Vagina (tissue), 2 donors: ENCODE measurements around the gene MINAR1. TPM values are rescaled to one million over a fixed set of nuclear protein-coding genes. Genes with fewer than 3 reads are reported as not detected.

Source experiments
- DNase-seq, 2 donors: peaks; one replicate each; pipeline ENCODE4 v3.0.0-alpha.2; 2017; ENCODE audit errors: extremely low spot score in 2 of 2
- H3K27ac ChIP-seq: fragments of 200-600 bp; sonication (generic); one replicate; pipeline ENCODE4 v1.5.1; 2019
- H3K27me3 ChIP-seq: fragments of 200-600 bp; sonication (generic); one replicate; pipeline ENCODE4 v1.5.1; 2019
- H3K36me3 ChIP-seq, 2 donors: fragments of 200-600 bp; sonication (generic); one replicate each; pipeline ENCODE4 v1.5.1; 2017 to 2019
- H3K4me1 ChIP-seq: fragments of 200-600 bp; sonication (generic); one replicate; pipeline ENCODE4 v1.5.1; 2019
- H3K4me3 ChIP-seq, 2 donors: fragments of 200-600 bp; sonication (generic); 1 replicate in 1 of 2; 2 replicates in 1 of 2; pipeline ENCODE4 v1.5.1; 2016 to 2019
- H3K9me3 ChIP-seq: fragments of 200-600 bp; sonication (generic); one replicate; pipeline ENCODE4 v1.5.1; 2019
- POLR2A ChIP-seq, 2 donors: fragments of 450-650 bp; IDR thresholded peaks; one replicate each; pipeline ENCODE4 v1.6.1; 2017; ENCODE audit warnings: antibody characterized with exemption in 2 of 2, mild to moderate bottlenecking in 2 of 2, moderate library complexity in 2 of 2
- POLR2AphosphoS5 ChIP-seq, 2 donors: sonication (generic); formaldehyde crosslinking; IDR thresholded peaks; one replicate each; pipeline ENCODE4 v1.9.0; 2017; ENCODE audit warnings: antibody characterized with exemption in 2 of 2, mild to moderate bottlenecking in 2 of 2, low read depth in 1 of 2; ENCODE audit not compliant: insufficient read depth in 1 of 2
- intact Hi-C: fragments of 100-400 bp; cut with DNase I; formaldehyde crosslinking; loops from one replicate; pipeline ENCODE4 v1.15.1; 2023
- total RNA-seq: library from RNA; depleted of rRNA; stranded (reverse); fragments of >200 nt; gene quantifications from one replicate; pipeline ENCODE4 v1.2.3, GENCODE V29; 2016
- TF ChIP-seq, protein P1 (sequence below), 3 experiments: fragments of 450-650 bp in 2 of 3; fragments of 200-600 bp in 1 of 3; sonication (generic) in 1 of 3; IDR thresholded peaks; one replicate each; pipeline ENCODE4 v1.5.1; 2017 to 2019; ENCODE audit warnings: antibody characterized with exemption in 3 of 3, mild to moderate bottlenecking in 2 of 3, moderate library complexity in 2 of 3

Gene MINAR1
- total RNA-seq, 1 donor from 2014 or later = 0.74 TPM

DNA sequence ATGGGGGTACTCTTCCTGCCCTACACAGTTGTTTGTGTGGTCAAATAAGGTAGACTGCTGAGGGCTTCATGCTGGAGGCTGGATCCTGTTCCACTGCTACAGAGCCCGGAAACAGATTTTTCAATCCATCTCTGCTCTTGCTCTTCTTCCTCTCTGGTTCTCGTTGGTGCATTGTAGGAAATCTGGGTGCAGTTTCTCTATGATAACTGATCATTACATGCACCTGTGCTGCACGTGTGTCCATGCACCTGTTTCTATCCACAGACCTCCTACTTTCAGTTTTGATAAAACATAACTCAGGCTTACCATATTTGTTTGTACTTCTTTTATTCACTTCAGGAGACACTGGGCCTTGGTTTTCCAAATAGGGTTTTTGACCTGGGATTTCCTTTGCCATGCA lies 21.3 kb downstream of the MINAR1 start:
- Histone ChIP-seq H3K36me3 (no peaks in the 10 kb centered on the region), H3K4me1 (no peaks in the 10 kb centered on the region), H3K27ac (no peak overlapping the region), H3K4me3 (no peak overlapping the region), H3K27me3 (no peaks in the 10 kb centered on the region), H3K9me3 (no peaks in the 10 kb centered on the region)
- no peak for DNase-seq
- TF ChIP-seq POLR2A (IDR thresholded peaks at IDR 0.05) (no peak), POLR2AphosphoS5 (IDR thresholded peaks at IDR 0.05; ENCODE audit: insufficient read depth in 1 of 2, low read depth in 1 of 2) (no peak)
- TF ChIP-seq, protein P1, sequence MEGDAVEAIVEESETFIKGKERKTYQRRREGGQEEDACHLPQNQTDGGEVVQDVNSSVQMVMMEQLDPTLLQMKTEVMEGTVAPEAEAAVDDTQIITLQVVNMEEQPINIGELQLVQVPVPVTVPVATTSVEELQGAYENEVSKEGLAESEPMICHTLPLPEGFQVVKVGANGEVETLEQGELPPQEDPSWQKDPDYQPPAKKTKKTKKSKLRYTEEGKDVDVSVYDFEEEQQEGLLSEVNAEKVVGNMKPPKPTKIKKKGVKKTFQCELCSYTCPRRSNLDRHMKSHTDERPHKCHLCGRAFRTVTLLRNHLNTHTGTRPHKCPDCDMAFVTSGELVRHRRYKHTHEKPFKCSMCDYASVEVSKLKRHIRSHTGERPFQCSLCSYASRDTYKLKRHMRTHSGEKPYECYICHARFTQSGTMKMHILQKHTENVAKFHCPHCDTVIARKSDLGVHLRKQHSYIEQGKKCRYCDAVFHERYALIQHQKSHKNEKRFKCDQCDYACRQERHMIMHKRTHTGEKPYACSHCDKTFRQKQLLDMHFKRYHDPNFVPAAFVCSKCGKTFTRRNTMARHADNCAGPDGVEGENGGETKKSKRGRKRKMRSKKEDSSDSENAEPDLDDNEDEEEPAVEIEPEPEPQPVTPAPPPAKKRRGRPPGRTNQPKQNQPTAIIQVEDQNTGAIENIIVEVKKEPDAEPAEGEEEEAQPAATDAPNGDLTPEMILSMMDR (IDR thresholded peaks at IDR 0.05) = no peak
- intact Hi-C loops = no loop called here

DNA sequence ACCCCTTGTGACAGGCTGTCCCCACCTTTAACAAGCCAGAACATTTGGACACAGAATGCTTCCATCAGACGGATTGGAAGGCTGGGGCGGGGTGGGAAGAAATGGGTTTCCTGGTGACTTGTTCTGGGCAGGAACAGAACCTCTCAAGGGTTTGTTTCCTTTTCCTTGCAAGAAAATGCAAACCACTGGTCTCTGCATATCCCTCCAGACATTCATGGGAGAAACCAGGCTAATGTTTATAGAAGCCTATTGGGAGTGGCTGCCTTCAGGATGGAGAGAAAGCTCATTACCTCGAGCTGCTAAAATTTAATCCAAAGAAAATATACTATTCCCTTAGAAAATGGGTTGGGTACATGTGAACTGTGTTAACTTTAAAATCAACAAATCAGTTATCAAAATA lies 21.9 kb downstream of the MINAR1 start:
- H3K27me3 ChIP-seq = no peaks in the 10 kb centered on the region
- no peak for DNase-seq
- no peaks in the 10 kb centered on the region for H3K36me3 ChIP-seq
- H3K9me3 ChIP-seq = no peaks in the 10 kb centered on the region
- no peak overlapping the region for H3K4me3 ChIP-seq
- intact Hi-C loops = no loop called here
- no peak overlapping the region for H3K27ac ChIP-seq
- no peak for TF ChIP-seq POLR2AphosphoS5 (IDR thresholded peaks at IDR 0.05; ENCODE audit: insufficient read depth in 1 of 2, low read depth in 1 of 2)
- no peak for TF ChIP-seq POLR2A (IDR thresholded peaks at IDR 0.05)
- TF ChIP-seq, protein P1 (IDR thresholded peaks at IDR 0.05) = no peak
- H3K4me1 ChIP-seq = no peaks in the 10 kb centered on the region

DNA sequence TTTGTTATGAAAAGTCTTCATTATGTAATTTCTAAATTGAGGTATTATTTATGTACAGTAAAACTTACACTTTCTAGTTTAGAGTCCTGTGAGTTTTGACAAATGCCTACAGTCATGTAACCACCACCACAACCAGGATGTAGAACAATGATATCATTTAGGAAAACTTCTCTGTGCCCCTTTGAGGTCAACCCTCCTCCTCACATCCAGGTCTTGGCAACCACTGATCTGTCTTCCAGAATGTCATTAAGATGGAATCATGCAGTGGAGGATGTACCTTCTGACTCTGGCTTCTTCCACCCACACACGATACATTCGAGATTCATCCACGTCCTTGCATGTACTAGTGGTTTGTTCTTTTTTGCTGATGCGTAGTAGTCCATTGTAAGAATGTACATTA lies 23.2 kb downstream of the MINAR1 start:
- no peaks in the 10 kb centered on the region for H3K9me3 ChIP-seq
- H3K4me1 ChIP-seq = no peaks in the 10 kb centered on the region
- no peak overlapping the region for H3K27ac ChIP-seq
- TF ChIP-seq POLR2A (IDR thresholded peaks at IDR 0.05) (no peak), POLR2AphosphoS5 (IDR thresholded peaks at IDR 0.05; ENCODE audit: insufficient read depth in 1 of 2, low read depth in 1 of 2) (no peak)
- TF ChIP-seq, protein P1 (IDR thresholded peaks at IDR 0.05) = no peak
- no peak overlapping the region for H3K4me3 ChIP-seq
- no peak for DNase-seq
- H3K27me3 ChIP-seq = no peaks in the 10 kb centered on the region
- intact Hi-C loops = no loop called here
- H3K36me3 ChIP-seq = no peaks in the 10 kb centered on the region

DNA sequence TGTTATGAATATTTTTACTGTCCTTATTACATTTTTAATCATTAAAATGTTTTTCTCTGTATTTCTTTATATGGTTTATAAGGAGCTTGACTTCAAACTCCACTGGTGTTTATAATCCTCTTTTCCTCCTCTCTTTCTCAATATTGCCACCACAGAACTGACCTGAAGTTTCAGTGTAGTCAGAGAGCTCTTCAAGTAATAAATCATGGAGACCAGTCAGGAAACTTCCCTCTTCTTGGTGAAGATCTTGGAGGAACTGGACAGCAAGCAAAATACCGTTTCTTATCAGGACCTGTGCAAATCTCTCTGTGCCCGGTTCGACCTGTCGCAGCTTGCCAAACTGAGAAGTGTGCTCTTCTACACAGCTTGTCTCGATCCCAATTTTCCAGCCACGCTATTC lies 23.8 kb downstream of the MINAR1 start:
- Histone ChIP-seq H3K4me1 (no peaks in the 10 kb centered on the region), H3K27me3 (no peaks in the 10 kb centered on the region), H3K36me3 (no peaks in the 10 kb centered on the region), H3K9me3 (no peaks in the 10 kb centered on the region), H3K4me3 (no peak overlapping the region), H3K27ac (no peak overlapping the region)
- TF ChIP-seq, protein P1 (IDR thresholded peaks at IDR 0.05) = no peak
- TF ChIP-seq POLR2A (IDR thresholded peaks at IDR 0.05) = no peak
- no peak for TF ChIP-seq POLR2AphosphoS5 (IDR thresholded peaks at IDR 0.05; ENCODE audit: insufficient read depth in 1 of 2, low read depth in 1 of 2)
- intact Hi-C loops = no loop called here
- no peak for DNase-seq

DNA sequence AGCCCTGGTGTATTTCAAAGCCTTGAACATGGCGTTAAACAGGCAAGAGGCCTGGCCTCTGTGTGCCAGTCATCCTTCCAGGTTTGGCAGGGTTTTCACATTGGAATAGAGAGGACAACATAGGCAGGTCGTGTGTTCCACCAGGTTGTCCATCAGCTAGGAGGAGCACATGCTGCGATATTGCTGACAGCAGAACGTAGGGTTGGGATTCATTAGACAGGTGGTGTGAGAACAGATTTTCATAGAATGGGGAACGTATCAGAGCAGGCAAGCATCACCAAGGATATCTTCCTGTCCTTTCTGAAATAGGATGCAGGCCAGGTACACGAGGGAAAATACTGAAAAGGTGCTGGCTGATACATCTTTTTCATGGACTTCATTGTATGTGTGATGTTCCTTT lies 26.4 kb downstream of the MINAR1 start:
- Histone ChIP-seq H3K9me3 (no peaks in the 10 kb centered on the region), H3K27me3 (no peaks in the 10 kb centered on the region), H3K36me3 (no peaks in the 10 kb centered on the region), H3K4me1 (no peaks in the 10 kb centered on the region), H3K4me3 (no peak overlapping the region), H3K27ac (no peak overlapping the region)
- TF ChIP-seq, protein P1 (IDR thresholded peaks at IDR 0.05) = no peak
- TF ChIP-seq POLR2AphosphoS5 (IDR thresholded peaks at IDR 0.05; ENCODE audit: insufficient read depth in 1 of 2, low read depth in 1 of 2) = no peak
- TF ChIP-seq POLR2A (IDR thresholded peaks at IDR 0.05) = no peak
- DNase-seq = no peak
- intact Hi-C loops = no loop called here
